Hindlimb muscle (tissue), 1 donor: ENCODE results near the gene LRPAP1. TPM values are rescaled to one million over a fixed set of nuclear protein-coding genes. Genes with fewer than 3 reads are reported as not detected.
"Not testable (repeated sequence)": the region's sequence is repeated elsewhere in the genome, so short reads cannot be mapped to it uniquely, and the experiment has no call there.

ENCODE experiments used
- DNase-seq: peaks from one replicate; pipeline ENCODE4 v3.0.0-alpha.2; 2013
- polyA plus RNA-seq: library from polyadenylated mRNA; unstranded; fragments of 120-200 nt; gene quantifications from one replicate; pipeline ENCODE4 v1.2.1, GENCODE V29; 2013; ENCODE audit not compliant: insufficient read length

Gene LRPAP1
- polyA plus RNA-seq, 1 donor = 73.9 TPM

GRCh38 chr4:3517731-3518510, 14.3 kb downstream of the LRPAP1 start:
- DNase-seq = no peak

- DNase-seq = no peak
These were observed 15.1 kb downstream of the LRPAP1 start for GRCh38 chr4:3516836-3517730.

- DNase-seq = no peak
These were observed 16.0 kb downstream of the LRPAP1 start for GRCh38 chr4:3516061-3516835.

- DNase-seq = no peak
These were observed 16.6 kb downstream of the LRPAP1 start for GRCh38 chr4:3515646-3516045.

GRCh38 chr4:3514806-3515501, 17.3 kb downstream of the LRPAP1 start:
- DNase-seq = no peak

GRCh38 chr4:3514221-3514780, 17.9 kb downstream of the LRPAP1 start:
- no peak for DNase-seq

- DNase-seq = no peak
These were observed 18.4 kb downstream of the LRPAP1 start for GRCh38 chr4:3513807-3514206.

- no peak for DNase-seq
These were observed 19.5 kb downstream of the LRPAP1 start for GRCh38 chr4:3512719-3513118.

- no peak for DNase-seq
These were observed 19.9 kb downstream of the LRPAP1 start for GRCh38 chr4:3512279-3512678.

GRCh38 chr4:3511601-3512000, 20.6 kb downstream of the LRPAP1 start:
- DNase-seq = not testable (repeated sequence)

GRCh38 chr4:3511187-3511586, 21.0 kb downstream of the LRPAP1 start:
- no peak for DNase-seq

- no peak for DNase-seq
These were observed 21.7 kb downstream of the LRPAP1 start for GRCh38 chr4:3510481-3510880.

- DNase-seq = no peak
These were observed 23.7 kb downstream of the LRPAP1 start for GRCh38 chr4:3508542-3508941.

GRCh38 chr4:3505231-3505630, 27.0 kb downstream of the LRPAP1 start:
- no peak for DNase-seq

- no peak for DNase-seq
These were observed 29.0 kb downstream of the LRPAP1 start for GRCh38 chr4:3502941-3503936.

GRCh38 chr4:3501825-3502425, 30.3 kb downstream of the LRPAP1 start:
- DNase-seq = no peak

GRCh38 chr4:3501126-3501824, 30.9 kb downstream of the LRPAP1 start:
- no peak for DNase-seq

- DNase-seq = no peak
These were observed 31.6 kb downstream of the LRPAP1 start for GRCh38 chr4:3500634-3501101.

GRCh38 chr4:3500111-3500510, 32.1 kb downstream of the LRPAP1 start:
- DNase-seq = no peak
